HG02885 (cell line): ENCODE results near the gene PSMA3.

Experiments
- ATAC-seq: cut with Tn5 transposase; IDR thresholded peaks from one replicate; pipeline ENCODE4 v1.9.1; 2021; ENCODE audit warnings: mild to moderate bottlenecking; ENCODE audit not compliant: unreplicated experiment, poor library complexity

PSMA3 gene

GRCh38 chr14:58265401-58265800, 20.8 kb downstream of the PSMA3 start:
- ATAC-seq, result no peak

DNA sequence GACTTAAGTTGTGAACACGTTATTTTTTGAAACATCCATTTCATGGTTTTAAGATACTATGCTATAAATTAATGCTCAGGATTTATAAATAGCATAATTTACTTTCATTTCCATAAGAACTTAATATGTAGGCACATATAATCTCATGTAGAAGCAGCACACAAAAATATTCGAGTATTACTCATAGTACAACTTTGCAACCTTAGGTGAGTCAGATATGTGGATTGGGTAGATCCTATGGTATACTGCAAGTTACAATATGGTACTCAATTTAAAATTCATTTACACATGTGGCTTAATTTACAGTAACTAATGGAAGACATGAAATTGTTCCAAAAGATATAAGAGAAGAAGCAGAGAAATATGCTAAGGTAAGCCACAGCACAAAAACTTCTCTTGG, 26.0 kb downstream of the PSMA3 start:
- ATAC-seq, result no peak

GRCh38 chr14:58272588-58273372, 28.1 kb downstream of the PSMA3 start:
- ATAC-seq, result no peak

GRCh38 chr14:58274881-58275280, 30.2 kb downstream of the PSMA3 start:
- ATAC-seq, result no peak

- ATAC-seq, result no peak
These were observed 31.0 kb downstream of the PSMA3 start for GRCh38 chr14:58275527-58276190.

- ATAC-seq, result no peak
These were observed 31.6 kb downstream of the PSMA3 start for GRCh38 chr14:58276208-58276607.

- ATAC-seq, result no peak
These were observed 33.5 kb downstream of the PSMA3 start for GRCh38 chr14:58278177-58278576.

DNA sequence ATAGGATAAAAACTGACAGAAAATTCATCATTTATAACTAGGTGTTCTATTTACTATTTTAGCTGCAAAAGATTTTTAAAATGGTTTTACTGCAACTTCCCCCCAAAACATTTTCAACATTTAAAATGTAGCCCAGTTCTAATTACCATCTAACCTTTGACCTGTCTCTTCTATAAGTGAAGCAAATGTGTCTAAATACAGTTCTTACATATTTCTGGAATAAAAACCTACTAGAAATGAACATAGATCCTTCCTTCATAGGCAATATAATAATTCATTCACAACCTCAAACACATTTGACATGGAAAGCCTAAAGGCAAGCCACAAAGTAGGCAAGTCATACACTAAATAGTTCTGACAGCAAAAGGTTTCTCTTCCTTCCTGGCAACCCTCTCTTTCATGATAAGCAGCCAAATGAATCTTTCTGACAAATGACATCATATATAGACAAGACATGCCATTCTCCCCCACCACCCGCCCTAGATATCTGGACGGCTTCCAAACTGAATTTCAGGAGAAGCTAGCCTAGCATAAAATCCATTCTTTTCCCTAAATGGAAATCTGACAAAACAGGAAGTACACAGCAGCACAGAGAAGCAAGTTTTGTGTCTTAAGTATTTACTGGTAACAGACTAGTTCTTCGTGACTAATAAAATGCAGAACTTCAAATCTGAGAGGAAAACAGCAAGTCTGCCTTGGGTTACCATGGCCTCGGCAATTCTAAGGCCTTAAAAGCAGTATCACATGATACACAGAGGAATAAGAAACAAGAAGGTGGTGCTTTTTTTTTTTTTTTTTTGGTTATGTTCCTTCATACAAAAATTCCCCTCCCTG, 36.5 kb downstream of the PSMA3 start:
- ATAC-seq, result peak; percentile 80

- ATAC-seq, result no peak
These were observed 37.3 kb downstream of the PSMA3 start for GRCh38 chr14:58281969-58282368.

GRCh38 chr14:58282925-58283593, 38.4 kb downstream of the PSMA3 start:
- no peak for ATAC-seq

- ATAC-seq, result no peak
These were observed 39.1 kb downstream of the PSMA3 start for GRCh38 chr14:58283730-58284129.

- no peak for ATAC-seq
These were observed 40.5 kb downstream of the PSMA3 start for GRCh38 chr14:58285132-58285531.

DNA sequence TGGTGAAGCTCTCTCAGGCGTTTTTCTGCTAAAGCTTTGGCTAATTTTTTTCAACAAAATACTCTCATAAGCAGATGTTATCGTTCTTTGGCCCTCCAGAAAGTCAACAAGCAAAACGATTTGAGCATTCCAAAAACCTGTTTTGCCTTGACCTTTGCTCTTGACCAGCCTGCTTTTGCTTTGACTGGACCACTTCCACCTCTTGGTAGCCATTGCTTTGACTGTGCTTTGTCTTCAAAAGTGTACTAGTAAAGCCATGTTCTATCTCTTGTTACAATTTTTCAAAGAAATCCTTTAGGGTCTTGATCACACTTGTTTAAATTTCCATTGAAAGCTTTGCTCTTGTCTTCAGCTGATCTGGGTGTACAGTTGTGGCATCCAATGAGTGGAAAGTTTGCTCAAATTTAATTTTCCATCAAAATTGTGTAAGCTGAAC, 43.0 kb downstream of the PSMA3 start:
- ATAC-seq, result no peak

DNA sequence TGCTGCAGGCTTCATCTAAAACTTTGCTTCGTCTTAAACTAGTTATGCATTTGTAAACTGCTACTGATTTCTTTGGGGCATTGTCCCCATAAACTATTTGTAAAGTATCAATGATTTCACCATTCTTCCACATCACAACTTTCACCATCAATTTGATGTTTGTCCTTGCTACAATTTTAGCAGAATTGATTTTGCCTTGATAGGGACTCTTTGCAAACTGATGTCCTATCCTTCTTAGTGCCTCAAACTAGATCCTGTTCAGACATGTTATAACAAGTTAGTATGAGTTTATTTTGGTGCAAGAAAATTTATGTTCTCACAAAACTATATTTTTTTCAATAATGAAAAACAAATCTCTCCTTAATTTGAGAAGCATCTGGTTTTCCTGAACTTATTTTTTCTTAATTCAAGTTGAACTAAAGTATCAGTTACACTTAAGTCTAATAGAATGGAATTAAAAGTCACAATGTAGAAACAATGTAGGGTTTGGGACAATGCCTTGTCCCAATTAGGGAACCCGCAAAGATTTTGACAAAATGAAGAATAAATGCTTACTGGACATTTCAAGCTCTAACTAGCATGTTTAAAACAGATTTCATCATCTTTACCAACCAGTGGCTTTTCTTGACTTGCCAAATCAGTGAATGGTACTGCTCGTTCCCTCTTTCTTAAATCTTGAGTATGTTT, 43.6 kb downstream of the PSMA3 start:
- no peak for ATAC-seq

- ATAC-seq, result no peak
These were observed 47.0 kb downstream of the PSMA3 start for GRCh38 chr14:58291646-58292045.

DNA sequence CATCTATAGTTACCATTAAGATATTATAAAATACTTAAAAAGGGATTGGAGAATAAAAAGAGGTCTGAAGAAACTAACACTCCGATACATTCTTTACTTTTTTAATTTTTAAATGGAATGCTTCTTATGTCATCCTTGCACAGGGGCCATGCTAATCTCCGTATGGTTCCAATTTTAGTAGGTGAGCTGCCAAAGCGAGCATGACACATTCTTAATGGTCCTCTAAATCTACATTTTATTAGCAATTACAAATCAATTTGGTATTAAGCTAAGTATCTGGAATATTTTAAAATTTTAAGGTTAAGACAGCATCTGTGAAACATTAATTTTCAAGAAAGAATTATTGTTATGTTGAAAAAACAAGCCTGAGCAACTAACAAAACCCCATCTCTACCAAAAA, 47.5 kb downstream of the PSMA3 start:
- no peak for ATAC-seq

GRCh38 chr14:58294201-58294600, 49.6 kb downstream of the PSMA3 start:
- no peak for ATAC-seq

DNA sequence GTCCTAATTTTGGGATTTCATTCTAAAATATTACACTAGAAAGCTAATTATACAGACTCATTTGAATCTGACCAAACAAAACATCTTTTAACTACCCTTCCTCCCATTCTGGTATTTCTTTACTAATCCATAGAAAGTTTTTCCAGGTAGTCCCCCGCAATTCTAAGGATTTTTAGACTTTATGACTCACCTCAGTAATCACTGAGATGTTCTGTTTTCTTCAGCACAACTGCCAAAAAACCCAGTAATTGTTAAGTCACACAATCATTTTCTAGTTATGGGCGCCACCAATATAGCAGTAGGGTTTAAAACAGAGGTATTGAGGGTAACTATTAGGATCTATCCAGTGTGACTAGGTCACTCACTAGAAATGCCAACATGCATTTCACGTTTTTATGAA, 52.1 kb downstream of the PSMA3 start:
- ATAC-seq, result no peak

GRCh38 chr14:58297412-58297761, 52.7 kb downstream of the PSMA3 start:
- ATAC-seq, result peak; percentile 0
